K562 (cell line): ENCODE measurements around the gene VSIG4. TPM values are rescaled to one million over a fixed set of nuclear protein-coding genes. Genes with fewer than 3 reads are reported as not detected.
A peak's percentile ranks its signal among the peaks of the same experiment; 100 is the strongest.

Experiments
- DMBX1 ChIP-seq: fragments of 250-450 bp; sonication (Bioruptor Pico); IDR thresholded peaks from 2 replicates; pipeline ENCODE4 v1.8.0; 2022; ENCODE audit warnings: inconsistent platforms, mild to moderate bottlenecking, moderate library complexity, borderline replicate concordance
- ERF ChIP-seq: fragments of 450-650 bp; formaldehyde crosslinking; IDR thresholded peaks from 2 replicates; pipeline ENCODE4 v1.4.0; 2020; ENCODE audit warnings: mild to moderate bottlenecking, mixed read lengths
- NEUROD1 ChIP-seq: fragments of 150-350 bp; IDR thresholded peaks from 2 replicates; pipeline ENCODE4 v1.6.1; 2014; ENCODE audit warnings: borderline replicate concordance, low read length, low read depth; ENCODE audit not compliant: partially characterized antibody
- PHF21A ChIP-seq: fragments of 450-650 bp; IDR thresholded peaks from 2 replicates; pipeline ENCODE4 v1.6.1; 2017; ENCODE audit warnings: low read depth, borderline replicate concordance
- RBM22 ChIP-seq: fragments of 200-400 bp; formaldehyde crosslinking; IDR thresholded peaks from 2 replicates; pipeline ENCODE4 v1.6.1; 2018; ENCODE audit warnings: low read length, low read depth; ENCODE audit not compliant: poor library complexity, severe bottlenecking
- RREB1 ChIP-seq: fragments of 250-450 bp; sonication (Bioruptor Pico); IDR thresholded peaks from 2 replicates; pipeline ENCODE4 v1.4.0; 2020
- SMAD1 ChIP-seq: fragments of 150-350 bp; IDR thresholded peaks from 2 replicates; pipeline ENCODE4 v1.6.1; 2014; ENCODE audit warnings: low read length, low read depth; ENCODE audit not compliant: partially characterized antibody
- UBTF ChIP-seq, 2 experiments: IDR thresholded peaks; 2 replicates each; pipeline ENCODE4 v1.6.1; 2012; ENCODE audit warnings: improper control_type of control experiment in 2 of 2, low read depth in 2 of 2, low read length in 2 of 2, borderline replicate concordance in 1 of 2
- ZBTB43 ChIP-seq: sonication (generic); formaldehyde crosslinking; IDR thresholded peaks from 2 replicates; pipeline ENCODE4 v1.8.0; 2023; ENCODE audit warnings: mild to moderate bottlenecking, missing genetic modification reagents
- ZFPM2 ChIP-seq: fragments of 250-450 bp; sonication (Bioruptor Pico); IDR thresholded peaks from 2 replicates; pipeline ENCODE4 v1.5.1; 2022; ENCODE audit warnings: mild to moderate bottlenecking
- polyA plus RNA-seq, 8 experiments: library from polyadenylated mRNA; depleted of rRNA in 4 of 8; stranded (reverse) in 5 of 8; unstranded in 3 of 8; fragments of >200 nt; fragmentation: Nextera tagmentation in 2 of 8; fragmentation: Illumina TruSeq in 1 of 8; extraction: Ambion mirVana in 2 of 8; extraction: Trizol in 1 of 8; gene quantifications; 2 replicates each; pipeline versions ENCODE4 v1.2.1 to v1.2.3, GENCODE V29; 2011 to 2014; ENCODE audit warnings: inconsistent platforms in 1 of 8, missing spikeins in 1 of 8
- total RNA-seq, 7 experiments: library from RNA; depleted of rRNA in 6 of 7; stranded (reverse); fragments of >200 nt in 6 of 7; fragmentation: Illumina TruSeq in 2 of 7; extraction: Trizol in 2 of 7; gene quantifications; 2 replicates each; pipeline versions ENCODE4 v1.2.1 to v1.2.3, GENCODE V29; 2011 to 2021; ENCODE audit warnings: low replicate concordance in 1 of 7
- TF ChIP-seq, protein P1 (sequence below): fragments of 450-650 bp; conservative IDR thresholded peaks from 2 replicates; pipeline ENCODE4 v1.6.1; 2016; ENCODE audit warnings: missing genetic modification characterization, low read depth, mild to moderate bottlenecking, missing compliant biosample characterization, moderate library complexity

Gene VSIG4
- total and polyA plus RNA-seq, 9 of the 15 experiments (the other 6 are each of a cell fraction or from before 2014, with no cell fraction given), result 0.22 to 1.6 (median 0.46) TPM; not detected in 1

GRCh38 chrX:66022632-66023384 is 17.1 kb downstream of the VSIG4 start (continued):
- TF ChIP-seq RREB1 (CRISPR knock-in tag), result no peak
- TF ChIP-seq UBTF (IDR thresholded peaks at IDR 0.05; ENCODE audit: borderline replicate concordance in 1 of 2, low read depth in 2 of 2, low read length in 2 of 2), result 0 out of 4 replicates have a peak, but pooled peaks of 1 of the 2 experiments have one; percentile 18
- no peak for TF ChIP-seq ZBTB43 (CRISPR knock-in tag)
- peak; percentile 21 for TF ChIP-seq RBM22
- TF ChIP-seq ERF, result peak; percentile 13; the same call in 1 of the 2 replicates
- TF ChIP-seq, protein P1, sequence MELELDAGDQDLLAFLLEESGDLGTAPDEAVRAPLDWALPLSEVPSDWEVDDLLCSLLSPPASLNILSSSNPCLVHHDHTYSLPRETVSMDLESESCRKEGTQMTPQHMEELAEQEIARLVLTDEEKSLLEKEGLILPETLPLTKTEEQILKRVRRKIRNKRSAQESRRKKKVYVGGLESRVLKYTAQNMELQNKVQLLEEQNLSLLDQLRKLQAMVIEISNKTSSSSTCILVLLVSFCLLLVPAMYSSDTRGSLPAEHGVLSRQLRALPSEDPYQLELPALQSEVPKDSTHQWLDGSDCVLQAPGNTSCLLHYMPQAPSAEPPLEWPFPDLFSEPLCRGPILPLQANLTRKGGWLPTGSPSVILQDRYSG (tag), result no peak
- no peak for TF ChIP-seq SMAD1
- no peak for TF ChIP-seq ZFPM2 (CRISPR knock-in tag)
- TF ChIP-seq NEUROD1, result no peak
- TF ChIP-seq DMBX1 (CRISPR knock-in tag), result no peak
- TF ChIP-seq PHF21A, result no peak
